Stomach (tissue), 9 donors: ENCODE data around the gene UBE3A. TPM values are rescaled to one million over a fixed set of nuclear protein-coding genes. Genes with fewer than 3 reads are reported as not detected.

ENCODE experiments used
- DNase-seq, 2 donors: peaks; one replicate each; pipeline versions ENCODE4 v3.0.0 to v3.0.0-alpha.2; 2013 to 2019
- H3K27ac ChIP-seq, 5 donors: fragments of 200-600 bp in 4 of 5; sonication (generic) in 4 of 5; one replicate each; pipeline ENCODE4 v1.5.1; 2013 to 2019; ENCODE audit warnings: mild to moderate bottlenecking in 1 of 5, moderate library complexity in 1 of 5
- H3K27me3 ChIP-seq, 3 donors: fragments of 200-600 bp; sonication (generic); one replicate each; pipeline ENCODE4 v1.5.1; 2017 to 2019; ENCODE audit warnings: mixed run types in 1 of 3
- H3K36me3 ChIP-seq, 4 donors: fragments of 200-600 bp; sonication (generic); 1 replicate in 3 of 4; 2 replicates in 1 of 4; pipeline ENCODE4 v1.5.1; 2016 to 2019
- H3K4me1 ChIP-seq, 4 donors: fragments of 200-600 bp; sonication (generic); one replicate each; pipeline ENCODE4 v1.5.1; 2016 to 2019
- H3K4me3 ChIP-seq, 4 donors: fragments of 200-600 bp; sonication (generic) in 3 of 4; one replicate each; pipeline ENCODE4 v1.5.1; 2016 to 2019; ENCODE audit warnings: mild to moderate bottlenecking in 1 of 4
- H3K9me3 ChIP-seq, 4 donors: fragments of 200-600 bp; sonication (generic); one replicate each; pipeline ENCODE4 v1.5.1; 2016 to 2019
- CTCF ChIP-seq, 7 experiments: fragments of 450-650 bp in 4 of 7; fragments of 200-600 bp in 3 of 7; sonication (generic) in 3 of 7; IDR thresholded peaks; one replicate each; pipeline ENCODE4 v1.5.1; 2016 to 2019; ENCODE audit warnings: antibody characterized with exemption in 7 of 7, control low read depth in 2 of 7, mild to moderate bottlenecking in 1 of 7
- EP300 ChIP-seq: sonication (generic); formaldehyde crosslinking; IDR thresholded peaks from one replicate; pipeline ENCODE4 v1.6.1; 2017; ENCODE audit warnings: antibody characterized with exemption
- POLR2A ChIP-seq, 4 donors: fragments of 450-650 bp; IDR thresholded peaks; one replicate each; pipeline ENCODE4 v1.6.1; 2016; ENCODE audit warnings: antibody characterized with exemption in 4 of 4, control low read depth in 2 of 4, mild to moderate bottlenecking in 1 of 4, moderate library complexity in 1 of 4
- POLR2AphosphoS5 ChIP-seq, 3 donors: sonication (generic); formaldehyde crosslinking; IDR thresholded peaks; one replicate each; pipeline ENCODE4 v1.6.1; 2016; ENCODE audit warnings: antibody characterized with exemption in 3 of 3
- WGBS, 5 donors: extraction: QIAGEN DNeasy Blood & Tissue Kit in 3 of 5; methylation state at CpG; one replicate each; pipeline versions ENCODE4 v1.1.5 to v1.1.7; 2013 to 2018; 5-methylcytosine and 5-hydroxymethylcytosine counted together
- intact Hi-C: fragments of 100-400 bp; cut with DNase I; formaldehyde crosslinking; loops from one replicate; pipeline ENCODE4 v1.15.1; 2023; ENCODE audit warnings: low total_unique reads
- polyA plus RNA-seq, 3 donors: library from polyadenylated mRNA; stranded (reverse); fragments of 200-250 nt; gene quantifications; one replicate each; pipeline ENCODE4 v1.2.3, GENCODE V29; 2013
- total RNA-seq, 5 donors: library from RNA; depleted of rRNA; stranded (reverse); fragments of >200 nt; gene quantifications; one replicate each; pipeline versions ENCODE4 v1.1.0 to v1.2.3, GENCODE V29; 2014 to 2016
- donor health status: healthy with polysubstance abuse.
- donor health status: Bipolar disorder and iron deficiency.
- donor health status: healthy.

Gene UBE3A
- total and polyA plus RNA-seq, 8 donors, result 11.0 to 209 (median 59.2) TPM

GRCh38 chr15:25331404-25331803 lies 107.4 kb downstream of the UBE3A start:
- intact Hi-C loops, result no loop called here
- no peak overlapping the region for H3K27ac ChIP-seq
- no peaks in the 10 kb centered on the region for H3K4me1 ChIP-seq
- 97 to 100% (median 100%) methylated on average over 2 of the region's 2 CpGs for WGBS, 5 donors
- no peak overlapping the region for H3K4me3 ChIP-seq
- H3K27me3 ChIP-seq, result no peaks in the 10 kb centered on the region
- peaks cover 5 to 33% (median 25%) of the 10 kb centered on the region in 4 donors for H3K36me3 ChIP-seq
- TF ChIP-seq EP300, result no peak
- TF ChIP-seq CTCF (IDR thresholded peaks at IDR 0.05), result no peak
- no peak for TF ChIP-seq POLR2A (IDR thresholded peaks at IDR 0.05)
- TF ChIP-seq POLR2AphosphoS5 (IDR thresholded peaks at IDR 0.05), result no peak
- DNase-seq, result no peak
- no peaks in the 10 kb centered on the region for H3K9me3 ChIP-seq

GRCh38 chr15:25329696-25330095 lies 109.1 kb downstream of the UBE3A start:
- 62 to 79% (median 70%) methylated on average over 2 of the region's 2 CpGs for WGBS, 5 donors
- DNase-seq, result no peak

GRCh38 chr15:25327686-25328085 lies 111.1 kb downstream of the UBE3A start:
- Histone ChIP-seq H3K27ac (no peak overlapping the region), H3K9me3 (peaks cover 0 to 18% (median 8%) of the 10 kb centered on the region in 4 donors), H3K27me3 (no peaks in the 10 kb centered on the region), H3K36me3 (peaks cover 0 to 4% (median 2%) of the 10 kb centered on the region in 4 donors), H3K4me3 (no peak overlapping the region), H3K4me1 (no peaks in the 10 kb centered on the region)
- intact Hi-C loops, result no loop called here
- 53 to 64% (median 56%) methylated on average over 5 of the region's 5 CpGs for WGBS, 5 donors
- TF ChIP-seq EP300 (no peak), CTCF (IDR thresholded peaks at IDR 0.05) (no peak), POLR2AphosphoS5 (IDR thresholded peaks at IDR 0.05) (no peak), POLR2A (IDR thresholded peaks at IDR 0.05) (no peak)
- peak in 1 of 2 donors; percentile 55 for DNase-seq

More at GRCh38 chr15:25329696-25330095, 109.1 kb downstream of the UBE3A start:
- intact Hi-C loops, result no loop called here
- Histone ChIP-seq H3K9me3 (peaks cover 0 to under 1% (median 0%) of the 10 kb centered on the region in 4 donors), H3K4me3 (no peak overlapping the region), H3K27me3 (no peaks in the 10 kb centered on the region), H3K4me1 (no peaks in the 10 kb centered on the region), H3K36me3 (peaks cover 0 to 16% (median 10%) of the 10 kb centered on the region in 4 donors), H3K27ac (no peak overlapping the region)
- no peak for TF ChIP-seq EP300
- TF ChIP-seq POLR2A (IDR thresholded peaks at IDR 0.05), result no peak
- TF ChIP-seq CTCF (IDR thresholded peaks at IDR 0.05), result no peak
- no peak for TF ChIP-seq POLR2AphosphoS5 (IDR thresholded peaks at IDR 0.05)

- 32 to 61% (median 38%) methylated on average over 1 of the region's 1 CpG for WGBS, 5 donors
- H3K4me1 ChIP-seq, result no peaks in the 10 kb centered on the region
- no peak overlapping the region for H3K27ac ChIP-seq
- H3K9me3 ChIP-seq, result peaks cover 3 to 42% (median 20%) of the 10 kb centered on the region in 4 donors
- TF ChIP-seq EP300 (no peak), CTCF (IDR thresholded peaks at IDR 0.05) (no peak), POLR2A (IDR thresholded peaks at IDR 0.05) (no peak), POLR2AphosphoS5 (IDR thresholded peaks at IDR 0.05) (no peak)
- no peaks in the 10 kb centered on the region for H3K36me3 ChIP-seq
- H3K4me3 ChIP-seq, result no peak overlapping the region
- DNase-seq, result no peak
- no peaks in the 10 kb centered on the region for H3K27me3 ChIP-seq
- intact Hi-C loops, result no loop called here
Measured at GRCh38 chr15:25325187-25325586, 113.6 kb downstream of the UBE3A start.
